GM04503 (cell line): ENCODE measurements around the gene PPP1R2B.

Experiments
- DNase-seq: peaks from one replicate; pipeline ENCODE4 v3.0.0-alpha.2; 2012; ENCODE audit warnings: low read depth

PPP1R2B gene

DNA sequence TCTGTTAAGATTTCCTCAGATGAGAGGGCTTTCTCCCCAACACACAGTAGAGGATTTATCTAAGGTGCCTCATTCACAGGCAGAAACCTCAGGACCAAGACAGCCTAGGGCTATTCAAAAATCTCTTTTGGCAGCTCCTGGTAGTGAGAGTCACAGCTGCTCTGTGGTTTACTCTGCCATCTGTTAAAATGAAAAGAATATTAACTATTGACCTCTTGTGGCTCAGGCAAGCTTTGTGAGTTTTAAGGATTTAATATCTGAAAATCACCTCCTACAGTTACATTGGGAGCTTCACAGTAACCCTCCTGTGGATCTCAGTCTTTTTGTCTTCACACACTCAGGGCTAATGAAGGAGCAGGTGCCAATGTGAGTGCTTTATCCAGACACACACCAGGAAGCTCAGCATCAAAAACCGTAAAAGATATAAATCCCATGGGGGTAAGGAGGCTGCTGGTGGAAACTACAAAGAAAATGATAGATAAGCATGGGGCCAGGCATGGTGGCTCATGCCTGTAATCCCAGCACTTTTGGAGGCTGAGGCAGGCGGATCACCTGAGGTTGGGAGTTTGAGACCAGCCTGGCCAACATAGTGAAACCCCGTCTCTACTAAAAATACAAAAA is 29.7 kb downstream of the PPP1R2B start:
- no peak for DNase-seq

DNA sequence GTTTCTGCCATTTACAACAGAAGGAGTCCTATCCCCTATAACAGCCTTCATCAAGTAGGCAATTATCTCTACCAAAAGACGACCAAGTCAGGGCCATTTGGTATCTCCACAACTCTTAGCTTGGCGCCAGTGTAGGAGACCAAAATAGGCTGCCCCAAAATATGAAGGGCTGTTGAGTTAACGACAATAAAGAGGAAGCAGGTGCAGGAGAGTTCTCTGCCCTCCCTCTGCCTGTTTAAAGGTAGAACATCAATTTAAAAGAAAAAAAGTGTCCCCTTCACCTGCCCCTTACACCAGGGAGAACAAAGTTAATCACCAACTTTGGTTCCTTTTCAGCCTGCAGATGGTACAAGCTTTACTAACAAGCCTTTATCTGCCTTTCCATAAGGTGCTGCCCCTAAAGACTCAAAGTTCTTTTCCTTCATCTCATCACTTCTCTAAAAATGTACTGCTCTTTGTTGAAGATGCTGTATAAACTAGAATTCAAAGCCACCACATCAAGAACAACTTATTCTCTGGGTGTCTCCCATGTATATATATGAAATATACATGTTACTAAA is 33.3 kb downstream of the PPP1R2B start:
- DNase-seq, result no peak

DNA sequence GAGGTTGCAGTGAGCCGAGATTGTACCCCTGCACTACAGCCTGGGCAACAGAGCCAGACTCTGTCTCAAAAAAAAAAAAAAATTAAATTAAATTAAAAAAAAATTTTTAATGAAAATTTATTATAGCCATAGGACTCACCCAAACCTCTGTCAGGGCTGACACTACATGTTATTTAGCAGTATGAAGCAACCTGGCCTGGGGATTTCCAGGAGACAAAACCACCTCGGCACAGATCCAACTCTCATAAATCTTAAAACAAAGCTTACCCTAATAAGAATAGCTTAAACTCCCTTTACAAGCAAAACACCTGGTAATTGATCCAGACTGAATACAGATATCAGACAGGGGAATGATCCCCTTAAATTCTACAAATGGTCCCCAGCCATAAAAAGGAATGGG is 38.4 kb downstream of the PPP1R2B start:
- DNase-seq, result no peak

- DNase-seq, result no peak
Observed at GRCh38 chr5:156892223-156892622, 42.1 kb downstream of the PPP1R2B start.

DNA sequence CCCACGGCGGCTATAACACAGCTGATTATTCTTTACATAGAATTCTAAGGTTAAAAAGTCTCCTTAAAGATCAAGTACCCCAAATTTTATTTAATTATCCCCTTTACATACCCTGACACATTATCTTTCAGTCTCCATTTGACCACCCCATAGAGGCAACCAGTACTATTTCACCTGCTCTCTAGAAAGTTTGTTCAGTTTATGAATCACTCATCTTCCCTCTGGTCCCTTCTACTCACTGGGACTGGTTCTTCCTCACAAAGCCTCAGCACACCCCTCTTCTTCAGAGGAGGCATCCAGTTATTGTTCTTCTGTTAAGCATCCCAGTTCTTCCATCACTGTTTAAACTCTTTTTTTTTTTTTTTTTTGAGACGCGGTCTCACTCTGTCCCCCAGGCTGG is 42.8 kb downstream of the PPP1R2B start:
- no peak for DNase-seq

GRCh38 chr5:156893517-156893916 is 43.4 kb downstream of the PPP1R2B start:
- DNase-seq, result no peak

GRCh38 chr5:156896546-156896945 is 46.5 kb downstream of the PPP1R2B start:
- DNase-seq, result no peak
